Type B pancreatic cell (in vitro differentiated cells): ENCODE results near the gene APP. TPM values are rescaled to one million over a fixed set of nuclear protein-coding genes. Genes with fewer than 3 reads are reported as not detected.
A peak's percentile ranks its signal among the peaks of the same experiment; 100 is the strongest.

Source experiments
- DNase-seq: peaks from one replicate; pipeline ENCODE4 v3.0.0; 2021; ENCODE audit warnings: mixed read lengths; ENCODE audit not compliant: unreplicated experiment; ENCODE audit errors: extremely low spot score
- H3K27ac Mint-ChIP-seq: 2 replicates; pipeline ENCODE4 v1.8.0; 2021; ENCODE audit warnings: mild to moderate bottlenecking, mixed read lengths
- H3K27me3 Mint-ChIP-seq: 2 replicates; pipeline ENCODE4 v1.8.0; 2021; ENCODE audit warnings: mixed read lengths
- H3K36me3 Mint-ChIP-seq: 2 replicates; pipeline ENCODE4 v1.8.0; 2021; ENCODE audit warnings: mixed read lengths
- H3K4me1 Mint-ChIP-seq: one replicate; pipeline ENCODE4 v1.8.0; 2021; ENCODE audit warnings: mixed read lengths; ENCODE audit not compliant: unreplicated experiment
- H3K4me3 Mint-ChIP-seq: 2 replicates; pipeline ENCODE4 v1.8.0; 2021; ENCODE audit warnings: mild to moderate bottlenecking, mixed read lengths
- H3K9me3 Mint-ChIP-seq: 2 replicates; pipeline ENCODE4 v1.8.0; 2021; ENCODE audit warnings: mixed read lengths
- CTCF ChIP-seq: fragments of 200-600 bp; sonication (generic); conservative IDR thresholded peaks from 2 replicates; pipeline ENCODE4 v1.5.0; 2021; ENCODE audit warnings: antibody characterized with exemption, mild to moderate bottlenecking
- total RNA-seq: library from RNA; stranded (reverse); gene quantifications from 2 replicates; pipeline ENCODE4 v1.2.1, GENCODE V29; 2021; ENCODE audit warnings: low replicate concordance

The APP gene
- total RNA-seq, 1 donor from 2014 or later, result 415 TPM

- no peak overlapping the region for H3K27ac Mint-ChIP-seq
- no peak overlapping the region for H3K4me3 Mint-ChIP-seq
- H3K36me3 Mint-ChIP-seq, result peaks cover 7% of the 10 kb centered on the region
- H3K4me1 Mint-ChIP-seq, result peaks cover 10% of the 10 kb centered on the region
- no peaks in the 10 kb centered on the region for H3K9me3 Mint-ChIP-seq
- TF ChIP-seq CTCF, result no peak
- peaks cover 3% of the 10 kb centered on the region for H3K27me3 Mint-ChIP-seq
- no peak for DNase-seq
These were observed 300.5 kb downstream of the APP start for GRCh38 chr21:25870084-25870483.

GRCh38 chr21:25867061-25867460, 303.5 kb downstream of the APP start:
- Mint-ChIP-seq H3K27me3 (peaks cover 8% of the 10 kb centered on the region), H3K4me1 (peaks cover 6% of the 10 kb centered on the region), H3K9me3 (peaks cover 8% of the 10 kb centered on the region), H3K36me3 (peaks cover 9% of the 10 kb centered on the region), H3K4me3 (no peak overlapping the region), H3K27ac (no peak overlapping the region)
- TF ChIP-seq CTCF, result no peak
- DNase-seq, result no peak

- Mint-ChIP-seq H3K36me3 (peaks cover 6% of the 10 kb centered on the region), H3K4me3 (no peak overlapping the region), H3K9me3 (peaks cover 8% of the 10 kb centered on the region), H3K27me3 (peaks cover 15% of the 10 kb centered on the region), H3K27ac (no peak overlapping the region), H3K4me1 (peaks cover 13% of the 10 kb centered on the region)
- no peak for DNase-seq
- TF ChIP-seq CTCF, result no peak
These were observed 306.8 kb downstream of the APP start for GRCh38 chr21:25863747-25864146.

- Mint-ChIP-seq H3K36me3 (peaks cover 6% of the 10 kb centered on the region), H3K27ac (no peak overlapping the region), H3K4me1 (peaks cover 20% of the 10 kb centered on the region), H3K27me3 (peaks cover 20% of the 10 kb centered on the region), H3K4me3 (no peak overlapping the region), H3K9me3 (peaks cover 8% of the 10 kb centered on the region)
- no peak for TF ChIP-seq CTCF
- DNase-seq, result no peak
These were observed 307.5 kb downstream of the APP start for GRCh38 chr21:25863031-25863430.

GRCh38 chr21:25862596-25862995, 308.0 kb downstream of the APP start:
- Mint-ChIP-seq H3K4me3 (no peak overlapping the region), H3K4me1 (peaks cover 24% of the 10 kb centered on the region), H3K9me3 (peaks cover 8% of the 10 kb centered on the region), H3K36me3 (peaks cover 6% of the 10 kb centered on the region), H3K27ac (no peak overlapping the region), H3K27me3 (peaks cover 24% of the 10 kb centered on the region)
- TF ChIP-seq CTCF, result peak; percentile 75
- no peak for DNase-seq

- peaks cover 24% of the 10 kb centered on the region for H3K4me1 Mint-ChIP-seq
- H3K36me3 Mint-ChIP-seq, result peaks cover 6% of the 10 kb centered on the region
- no peak overlapping the region for H3K27ac Mint-ChIP-seq
- H3K27me3 Mint-ChIP-seq, result peaks cover 24% of the 10 kb centered on the region
- no peak overlapping the region for H3K4me3 Mint-ChIP-seq
- peaks cover 8% of the 10 kb centered on the region for H3K9me3 Mint-ChIP-seq
- no peak for DNase-seq
- TF ChIP-seq CTCF, result no peak
These were observed 308.5 kb downstream of the APP start for GRCh38 chr21:25862112-25862511.
